K562 (cell line): ENCODE data around the gene UGT1A9. TPM values are rescaled to one million over a fixed set of nuclear protein-coding genes. Genes with fewer than 3 reads are reported as not detected.

ENCODE experiments used
- TEAD1 ChIP-seq, 2 experiments: fragments of 450-650 bp in 1 of 2; sonication (generic) in 1 of 2; formaldehyde crosslinking; IDR thresholded peaks; 2 replicates each; pipeline versions ENCODE4 v1.4.0 to v1.8.0; 2020 to 2022; ENCODE audit warnings: mild to moderate bottlenecking in 2 of 2, missing genetic modification reagents in 1 of 2
- polyA plus RNA-seq, 8 experiments: library from polyadenylated mRNA; depleted of rRNA in 4 of 8; stranded (reverse) in 5 of 8; unstranded in 3 of 8; fragments of >200 nt; fragmentation: Nextera tagmentation in 2 of 8; fragmentation: Illumina TruSeq in 1 of 8; extraction: Ambion mirVana in 2 of 8; extraction: Trizol in 1 of 8; gene quantifications; 2 replicates each; pipeline versions ENCODE4 v1.2.1 to v1.2.3, GENCODE V29; 2011 to 2014; ENCODE audit warnings: inconsistent platforms in 1 of 8, missing spikeins in 1 of 8
- total RNA-seq, 7 experiments: library from RNA; depleted of rRNA in 6 of 7; stranded (reverse); fragments of >200 nt in 6 of 7; fragmentation: Illumina TruSeq in 2 of 7; extraction: Trizol in 2 of 7; gene quantifications; 2 replicates each; pipeline versions ENCODE4 v1.2.1 to v1.2.3, GENCODE V29; 2011 to 2021; ENCODE audit warnings: low replicate concordance in 1 of 7
- TF ChIP-seq, protein P1 (sequence below), 2 experiments: fragments of 450-650 bp; IDR thresholded peaks; 2 replicates each; pipeline ENCODE4 v1.6.1; 2016; ENCODE audit warnings: mild to moderate bottlenecking in 2 of 2, borderline replicate concordance in 1 of 2, low read depth in 1 of 2, moderate library complexity in 1 of 2

Gene UGT1A9
- total and polyA plus RNA-seq, 9 of the 15 experiments (the other 6 are each of a cell fraction or from before 2014, with no cell fraction given), result 0.09 TPM; not detected in 8

DNA sequence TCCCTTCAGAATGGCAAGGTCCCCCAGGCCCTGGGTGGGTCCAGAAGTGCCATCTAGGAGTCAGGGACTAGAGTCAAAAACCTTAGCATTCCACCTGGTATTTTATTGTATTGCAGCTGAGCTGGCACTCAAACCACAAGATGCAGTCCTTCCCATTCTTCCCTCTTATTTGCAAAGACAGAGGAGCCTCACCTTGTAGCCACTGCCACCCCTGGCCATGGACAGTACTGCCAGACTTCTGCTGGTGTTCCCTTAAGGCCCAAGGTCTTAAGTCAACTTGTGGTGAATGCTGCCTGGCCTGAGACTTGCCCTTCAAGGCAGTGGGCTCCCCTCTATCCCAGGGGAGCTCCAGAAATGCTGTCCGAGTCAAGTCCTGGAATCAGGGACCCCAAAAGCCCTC, 28.6 kb upstream of the UGT1A9 start (continued):
- TF ChIP-seq, protein P1, sequence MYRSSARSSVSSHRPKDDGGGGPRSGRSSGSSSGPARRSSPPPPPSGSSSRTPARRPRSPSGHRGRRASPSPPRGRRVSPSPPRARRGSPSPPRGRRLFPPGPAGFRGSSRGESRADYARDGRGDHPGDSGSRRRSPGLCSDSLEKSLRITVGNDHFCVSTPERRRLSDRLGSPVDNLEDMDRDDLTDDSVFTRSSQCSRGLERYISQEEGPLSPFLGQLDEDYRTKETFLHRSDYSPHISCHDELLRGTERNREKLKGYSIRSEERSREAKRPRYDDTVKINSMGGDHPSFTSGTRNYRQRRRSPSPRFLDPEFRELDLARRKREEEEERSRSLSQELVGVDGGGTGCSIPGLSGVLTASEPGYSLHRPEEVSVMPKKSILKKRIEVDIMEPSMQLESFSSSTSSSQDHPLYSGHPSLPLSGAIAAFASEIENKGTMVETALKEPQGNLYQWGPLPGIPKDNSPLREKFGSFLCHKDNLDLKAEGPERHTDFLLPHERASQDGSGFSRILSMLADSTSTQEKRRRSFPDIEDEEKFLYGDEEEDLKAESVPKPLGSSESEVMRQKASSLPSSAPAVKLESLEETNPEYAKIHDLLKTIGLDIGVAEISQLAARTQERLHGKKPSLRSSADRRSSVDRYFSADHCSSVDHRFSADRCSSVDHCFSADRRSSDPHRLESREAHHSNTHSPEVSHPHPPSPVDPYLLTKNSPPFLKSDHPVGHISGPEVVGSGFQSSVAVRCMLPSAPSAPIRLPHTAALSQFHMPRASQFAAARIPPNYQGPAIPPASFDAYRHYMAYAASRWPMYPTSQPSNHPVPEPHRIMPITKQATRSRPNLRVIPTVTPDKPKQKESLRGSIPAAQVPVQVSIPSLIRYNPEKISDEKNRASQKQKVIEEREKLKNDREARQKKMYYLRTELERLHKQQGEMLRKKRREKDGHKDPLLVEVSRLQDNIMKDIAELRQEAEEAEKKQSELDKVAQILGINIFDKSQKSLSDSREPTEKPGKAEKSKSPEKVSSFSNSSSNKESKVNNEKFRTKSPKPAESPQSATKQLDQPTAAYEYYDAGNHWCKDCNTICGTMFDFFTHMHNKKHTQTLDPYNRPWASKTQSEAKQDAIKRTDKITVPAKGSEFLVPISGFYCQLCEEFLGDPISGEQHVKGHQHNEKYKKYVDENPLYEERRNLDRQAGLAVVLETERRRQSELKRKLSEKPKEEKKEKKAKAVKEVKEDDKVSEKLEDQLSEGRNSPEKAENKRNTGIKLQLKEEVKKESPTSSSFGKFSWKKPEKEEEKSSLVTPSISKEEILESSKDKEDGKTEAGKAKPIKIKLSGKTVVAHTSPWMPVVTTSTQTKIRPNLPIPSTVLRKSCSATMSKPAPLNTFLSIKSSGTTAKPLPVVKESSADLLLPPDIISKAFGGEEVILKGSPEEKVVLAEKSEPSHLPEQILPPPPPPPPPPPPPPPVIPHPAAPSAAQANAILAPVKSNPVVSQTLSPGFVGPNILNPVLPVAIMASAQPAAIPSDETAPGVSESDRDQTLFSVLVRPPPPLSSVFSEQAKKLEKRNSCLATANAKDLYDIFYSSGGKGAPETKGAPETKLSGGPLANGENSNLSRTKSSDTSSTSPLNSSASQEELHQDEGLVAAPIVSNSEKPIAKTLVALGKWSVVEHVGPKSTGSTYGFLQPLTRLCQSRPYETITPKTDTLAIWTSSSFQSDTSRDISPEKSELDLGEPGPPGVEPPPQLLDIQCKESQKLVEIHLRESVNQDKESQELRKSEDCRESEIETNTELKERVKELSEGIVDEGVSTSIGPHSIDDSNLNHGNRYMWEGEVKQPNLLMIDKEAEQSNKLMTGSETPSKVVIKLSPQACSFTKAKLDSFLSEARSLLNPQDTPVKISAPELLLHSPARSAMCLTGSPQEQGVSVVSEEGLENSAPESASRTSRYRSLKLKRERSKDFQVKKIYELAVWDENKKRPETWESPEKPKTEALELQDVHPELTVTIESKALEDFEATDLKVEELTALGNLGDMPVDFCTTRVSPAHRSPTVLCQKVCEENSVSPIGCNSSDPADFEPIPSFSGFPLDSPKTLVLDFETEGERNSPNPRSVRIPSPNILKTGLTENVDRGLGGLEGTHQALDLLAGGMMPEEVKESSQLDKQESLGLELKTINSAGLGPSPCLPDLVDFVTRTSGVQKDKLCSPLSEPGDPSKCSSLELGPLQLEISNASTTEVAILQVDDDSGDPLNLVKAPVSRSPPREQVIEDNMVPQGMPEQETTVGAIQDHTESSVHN (IDR thresholded peaks at IDR 0.05; ENCODE audit: borderline replicate concordance in 1 of 2, low read depth in 1 of 2), result no peak
- TF ChIP-seq TEAD1 (CRISPR knock-in tag; IDR thresholded peaks at IDR 0.05), result no peak
